Stimulated activated CD8-positive, alpha-beta memory T cell treated with anti-CD3 and anti-CD28 coated beads, Interleukin-12 subunit alpha, Interleukin-12 subunit beta, amount 100 ng/mL, for 24 hours (primary cell): ENCODE measurements around the gene IFT43.

Source experiments
- DNase-seq: peaks from one replicate; pipeline ENCODE4 v3.0.0-alpha.2; 2020; ENCODE audit errors: extremely low read depth

The IFT43 gene

GRCh38 chr14:76015191-76015590, 29.6 kb downstream of the IFT43 start:
- no peak for DNase-seq

- DNase-seq: no peak
These were observed 30.1 kb downstream of the IFT43 start for GRCh38 chr14:76015668-76016067.

- DNase-seq: no peak
These were observed 34.1 kb downstream of the IFT43 start for GRCh38 chr14:76019676-76020075.

GRCh38 chr14:76022991-76023390, 37.4 kb downstream of the IFT43 start:
- no peak for DNase-seq

- DNase-seq: no peak
These were observed 38.2 kb downstream of the IFT43 start for GRCh38 chr14:76023757-76024156.

- DNase-seq: no peak
These were observed 38.8 kb downstream of the IFT43 start for GRCh38 chr14:76024211-76024907.

- no peak for DNase-seq
These were observed 49.0 kb downstream of the IFT43 start for GRCh38 chr14:76034566-76034965.

- no peak for DNase-seq
These were observed 55.1 kb downstream of the IFT43 start for GRCh38 chr14:76040704-76041103.

GRCh38 chr14:76045773-76046172, 60.2 kb downstream of the IFT43 start:
- DNase-seq: no peak

GRCh38 chr14:76050250-76050649, 64.7 kb downstream of the IFT43 start:
- no peak for DNase-seq

GRCh38 chr14:76050797-76051392, 65.3 kb downstream of the IFT43 start:
- DNase-seq: no peak

- no peak for DNase-seq
These were observed 66.3 kb downstream of the IFT43 start for GRCh38 chr14:76051717-76052465.

- DNase-seq: no peak
These were observed 68.2 kb downstream of the IFT43 start for GRCh38 chr14:76053572-76054355.

GRCh38 chr14:76055330-76055729, 69.8 kb downstream of the IFT43 start:
- DNase-seq: no peak

- no peak for DNase-seq
These were observed 70.6 kb downstream of the IFT43 start for GRCh38 chr14:76056128-76056527.

- DNase-seq: no peak
These were observed 72.4 kb downstream of the IFT43 start for GRCh38 chr14:76057914-76058313.

- no peak for DNase-seq
These were observed 77.8 kb downstream of the IFT43 start for GRCh38 chr14:76063327-76063726.

- DNase-seq: no peak
These were observed 80.0 kb downstream of the IFT43 start for GRCh38 chr14:76065519-76065918.

- DNase-seq: no peak
These were observed 82.0 kb downstream of the IFT43 start for GRCh38 chr14:76067536-76067935.

GRCh38 chr14:76073717-76074116, 88.2 kb downstream of the IFT43 start:
- DNase-seq: no peak

GRCh38 chr14:76077340-76077739, 91.8 kb downstream of the IFT43 start:
- DNase-seq: no peak

GRCh38 chr14:76078501-76078900, 92.9 kb downstream of the IFT43 start:
- DNase-seq: no peak
